Ascending aorta (tissue), 2 donors: ENCODE results near the gene SIX5. TPM values are rescaled to one million over a fixed set of nuclear protein-coding genes. Genes with fewer than 3 reads are reported as not detected.

ENCODE experiments used
- DNase-seq, 2 donors: peaks; one replicate each; pipeline ENCODE4 v3.0.0-alpha.2; 2019; ENCODE audit warnings: low spot score in 2 of 2
- H3K27ac ChIP-seq, 2 donors: fragments of 200-600 bp; sonication (generic); one replicate each; pipeline ENCODE4 v1.5.1; 2016 to 2017; ENCODE audit warnings: mild to moderate bottlenecking in 1 of 2
- H3K27me3 ChIP-seq: fragments of 200-600 bp; sonication (generic); one replicate; pipeline ENCODE4 v1.5.1; 2017
- H3K36me3 ChIP-seq, 2 donors: fragments of 200-600 bp; sonication (generic); one replicate each; pipeline ENCODE4 v1.5.1; 2016
- H3K4me1 ChIP-seq, 2 donors: fragments of 200-600 bp; sonication (generic); one replicate each; pipeline ENCODE4 v1.5.1; 2016 to 2017; ENCODE audit warnings: mild to moderate bottlenecking in 1 of 2
- H3K4me3 ChIP-seq, 2 donors: fragments of 200-600 bp; sonication (generic); one replicate each; pipeline ENCODE4 v1.5.1; 2016 to 2017; ENCODE audit warnings: mild to moderate bottlenecking in 1 of 2
- H3K9me3 ChIP-seq, 2 donors: fragments of 200-600 bp; sonication (generic); one replicate each; pipeline ENCODE4 v1.5.1; 2016
- CTCF ChIP-seq, 3 experiments: fragments of 200-600 bp in 2 of 3; fragments of 450-650 bp in 1 of 3; sonication (generic) in 2 of 3; IDR thresholded peaks; one replicate each; pipeline ENCODE4 v1.5.1; 2016 to 2019; ENCODE audit warnings: antibody characterized with exemption in 3 of 3, mild to moderate bottlenecking in 1 of 3, moderate library complexity in 1 of 3
- intact Hi-C: fragments of 100-400 bp; cut with DNase I; formaldehyde crosslinking; loops from one replicate; pipeline ENCODE4 v1.15.1; 2023
- total RNA-seq: library from RNA; depleted of rRNA; stranded (reverse); fragments of >200 nt; gene quantifications from one replicate; pipeline ENCODE4 v1.1.0, GENCODE V29; 2016

The SIX5 gene
- total RNA-seq, 1 donor from 2014 or later = 39.2 TPM

DNA sequence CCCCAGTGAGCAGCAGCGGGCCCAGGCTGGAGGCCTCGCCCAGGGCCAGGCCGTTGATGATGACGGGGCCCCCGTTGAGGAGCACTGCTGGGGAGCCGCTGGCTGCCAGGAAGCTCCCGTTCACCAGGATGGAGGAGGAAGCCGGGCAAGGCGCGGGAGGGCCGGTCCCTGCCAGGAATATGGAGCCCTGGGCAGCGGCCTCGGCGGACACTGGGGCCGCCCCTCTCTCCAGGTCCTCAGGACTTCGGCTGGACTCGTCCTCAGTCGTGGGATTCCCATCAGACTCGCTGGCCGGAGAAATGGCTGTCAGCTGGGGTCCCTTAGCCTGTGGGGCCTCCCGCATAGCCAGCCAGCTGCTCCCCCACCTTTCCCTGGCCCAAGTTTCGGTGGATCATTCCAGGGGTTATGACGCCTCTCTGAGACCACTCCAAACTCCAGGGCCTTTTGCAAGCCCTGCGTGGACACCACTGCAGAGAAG lies 2.1 kb downstream of the SIX5 start:
- intact Hi-C loops = loop anchor here (1.0 to 5.0 kb wide), 2 partner anchors 37 to 185 kb away; partner anchors contain the start of genes FBXO46 and OPA3
- Histone ChIP-seq H3K36me3 (peaks cover 0 to 7% of the 10 kb centered on the region in 2 donors), H3K4me1 (peaks cover 27 to 46% of the 10 kb centered on the region in 2 donors), H3K27ac (peak overlapping the region; percentile 96), H3K27me3 (no peaks in the 10 kb centered on the region), H3K4me3 (peak overlapping the region; percentile 84 to 88), H3K9me3 (no peaks in the 10 kb centered on the region)
- TF ChIP-seq CTCF (IDR thresholded peaks at IDR 0.05) = no peak
- DNase-seq = no peak

GRCh38 chr19:45766296-45766868 lies 2.7 kb downstream of the SIX5 start:
- no peaks in the 10 kb centered on the region for H3K9me3 ChIP-seq
- H3K27me3 ChIP-seq = no peaks in the 10 kb centered on the region
- intact Hi-C loops = loop anchor here (5.0 kb wide), 1 partner anchor 184 kb away; the partner anchor contains the start of gene OPA3
- peaks cover 0 to 2% of the 10 kb centered on the region in 2 donors for H3K36me3 ChIP-seq
- no peak for DNase-seq
- H3K27ac ChIP-seq = peak overlapping the region; percentile 96
- TF ChIP-seq CTCF (IDR thresholded peaks at IDR 0.05) = no peak
- H3K4me1 ChIP-seq = peaks cover 27 to 45% of the 10 kb centered on the region in 2 donors
- H3K4me3 ChIP-seq = peak overlapping the region; percentile 84 to 88

DNA sequence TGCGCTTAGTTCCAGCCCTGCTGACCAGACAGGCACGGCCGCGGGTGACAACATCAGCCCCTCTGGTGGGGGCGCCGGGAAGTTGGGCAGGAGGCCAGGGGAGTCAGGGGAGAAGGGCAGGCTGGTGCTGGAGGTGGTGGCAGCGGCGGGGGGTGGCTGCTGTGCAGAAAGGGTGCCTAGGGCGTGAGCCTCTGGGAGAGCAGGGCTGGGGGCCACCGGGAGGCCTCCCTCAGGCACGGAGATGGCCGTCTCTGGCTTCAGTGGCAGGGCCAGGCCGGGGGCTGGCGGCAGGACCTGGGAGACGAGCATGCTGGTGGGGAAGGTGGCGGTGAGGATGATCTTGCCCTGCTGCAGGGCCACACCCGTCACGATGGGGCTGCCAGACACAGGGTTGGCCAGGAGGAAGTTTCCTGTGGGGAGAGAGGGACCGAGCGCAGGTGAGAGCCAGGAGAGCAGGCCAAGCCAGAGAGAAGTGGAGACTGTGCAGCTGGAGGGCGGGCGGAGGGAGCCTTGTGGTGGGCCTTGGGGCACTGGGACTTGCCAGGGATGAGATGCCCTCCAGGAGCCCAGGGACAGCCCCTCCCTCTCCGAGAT lies 3.3 kb downstream of the SIX5 start:
- TF ChIP-seq CTCF (IDR thresholded peaks at IDR 0.05) = no peak
- no peak for DNase-seq
- Histone ChIP-seq H3K27me3 (no peaks in the 10 kb centered on the region), H3K9me3 (no peaks in the 10 kb centered on the region), H3K4me1 (peaks cover 27 to 39% of the 10 kb centered on the region in 2 donors), H3K27ac (peak overlapping the region; percentile 96), H3K4me3 (peak overlapping the region; percentile 84 to 88), H3K36me3 (no peaks in the 10 kb centered on the region)
- intact Hi-C loops = loop anchor here (5.0 kb wide), 1 partner anchor 183 kb away; the partner anchor contains the start of gene OPA3

GRCh38 chr19:45764945-45765701 lies 3.9 kb downstream of the SIX5 start:
- Histone ChIP-seq H3K36me3 (no peaks in the 10 kb centered on the region), H3K4me3 (peak overlapping the region in 1 of 2 donors; percentile 43), H3K4me1 (peaks cover 27 to 38% of the 10 kb centered on the region in 2 donors), H3K27ac (peak overlapping the region; percentile 96), H3K27me3 (no peaks in the 10 kb centered on the region), H3K9me3 (no peaks in the 10 kb centered on the region)
- no peak for TF ChIP-seq CTCF (IDR thresholded peaks at IDR 0.05)
- DNase-seq = no peak
- intact Hi-C loops = loop anchor here (5.0 kb wide), 1 partner anchor 183 kb away; the partner anchor contains the start of gene OPA3

DNA sequence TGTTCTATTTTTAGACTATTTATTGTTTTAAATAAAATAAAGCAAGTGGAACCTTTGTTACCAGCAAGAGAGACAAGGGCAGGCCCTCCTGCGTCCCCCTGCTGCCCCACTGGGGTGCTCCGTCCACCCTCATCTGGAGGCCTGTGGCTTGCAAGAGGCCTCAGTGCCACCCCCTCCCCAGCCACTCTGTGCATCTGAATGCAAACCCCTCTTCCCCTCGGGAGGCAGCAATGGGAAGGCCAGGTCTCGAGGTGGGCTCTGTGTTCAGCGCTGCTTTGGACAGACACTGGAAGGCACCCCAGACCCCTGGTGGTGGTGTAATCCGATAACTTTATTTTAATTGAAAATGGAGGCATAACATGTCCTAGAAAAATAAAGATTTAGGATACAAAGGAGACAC lies 4.6 kb downstream of the SIX5 start:
- intact Hi-C loops = no loop called here

More for the DNA sequence above, 4.6 kb downstream of the SIX5 start:
- Histone ChIP-seq H3K27ac (peak overlapping the region; percentile 96), H3K36me3 (no peaks in the 10 kb centered on the region), H3K4me1 (peaks cover 23 to 36% of the 10 kb centered on the region in 2 donors), H3K9me3 (no peaks in the 10 kb centered on the region), H3K4me3 (peak overlapping the region in 1 of 2 donors; percentile 43), H3K27me3 (no peaks in the 10 kb centered on the region)
- no peak for DNase-seq
- TF ChIP-seq CTCF (IDR thresholded peaks at IDR 0.05) = no peak
